K562 (cell line): ENCODE data around the gene MKNK2. TPM values are rescaled to one million over a fixed set of nuclear protein-coding genes. Genes with fewer than 3 reads are reported as not detected.
A peak's percentile ranks its signal among the peaks of the same experiment; 100 is the strongest.

ENCODE experiments used
- CAMTA2 ChIP-seq: fragments of 250-450 bp; sonication (Bioruptor Pico); conservative IDR thresholded peaks from 2 replicates; pipeline ENCODE4 v1.5.1; 2022
- CC2D1A ChIP-seq: fragments of 450-650 bp; IDR thresholded peaks from 2 replicates; pipeline ENCODE4 v1.6.1; 2017; ENCODE audit warnings: mild to moderate bottlenecking
- ETS2 ChIP-seq: IDR thresholded peaks from 2 replicates; pipeline ENCODE4 v1.6.1; 2016; ENCODE audit warnings: borderline replicate concordance, missing genetic modification characterization, mild to moderate bottlenecking, moderate library complexity, missing compliant biosample characterization; ENCODE audit not compliant: poor library complexity, severe bottlenecking
- GABPB2 ChIP-seq: fragments of 250-450 bp; sonication (Bioruptor Pico); conservative IDR thresholded peaks from 2 replicates; pipeline ENCODE4 v1.5.1; 2021; ENCODE audit warnings: mild to moderate bottlenecking
- HNRNPH1 ChIP-seq: fragments of 200-400 bp; formaldehyde crosslinking; optimal IDR thresholded peaks from 2 replicates; pipeline ENCODE3; 2017; ENCODE audit warnings: low read depth, mild to moderate bottlenecking, low read length, moderate library complexity
- LEF1 ChIP-seq: fragments of 450-650 bp; IDR thresholded peaks from 2 replicates; pipeline ENCODE4 v1.6.1; 2016; ENCODE audit warnings: mild to moderate bottlenecking
- MAFK ChIP-seq: IDR thresholded peaks from 2 replicates; pipeline ENCODE4 v1.6.1; 2011; ENCODE audit warnings: low read length, improper control_type of control experiment
- SMC3 ChIP-seq: conservative IDR thresholded peaks from 2 replicates; pipeline ENCODE4 v1.6.1; 2011; ENCODE audit warnings: low read depth, low read length, improper control_type of control experiment; ENCODE audit not compliant: insufficient read depth
- SOX6 ChIP-seq: fragments of 450-650 bp; IDR thresholded peaks from 2 replicates; pipeline ENCODE4 v1.6.1; 2014; ENCODE audit warnings: mild to moderate bottlenecking
- TFAM ChIP-seq: fragments of 250-450 bp; sonication (Bioruptor Pico); conservative IDR thresholded peaks from 2 replicates; pipeline ENCODE4 v1.5.0; 2021; ENCODE audit warnings: mild to moderate bottlenecking, moderate library complexity
- U2AF1 ChIP-seq: fragments of 200-400 bp; formaldehyde crosslinking; optimal IDR thresholded peaks from 2 replicates; pipeline ENCODE3; 2017; ENCODE audit warnings: mild to moderate bottlenecking, low read depth, low read length, moderate library complexity
- WHSC1 ChIP-seq: IDR thresholded peaks from one replicate; pipeline ENCODE4 v1.6.1; 2012; ENCODE audit warnings: low read length, control low read depth, inconsistent platforms
- ZNF24 ChIP-seq: fragments of 450-650 bp; IDR thresholded peaks from 2 replicates; pipeline ENCODE4 v1.6.1; 2016
- ZNF347 ChIP-seq: fragments of 450-650 bp; formaldehyde crosslinking; IDR thresholded peaks from 2 replicates; pipeline ENCODE4 v1.4.0; 2020; ENCODE audit warnings: low read depth, mild to moderate bottlenecking, moderate library complexity
- ZNF75A ChIP-seq: fragments of 450-650 bp; formaldehyde crosslinking; IDR thresholded peaks from 2 replicates; pipeline ENCODE4 v1.4.0; 2020; ENCODE audit warnings: mild to moderate bottlenecking
- polyA plus RNA-seq, 8 experiments: library from polyadenylated mRNA; depleted of rRNA in 4 of 8; stranded (reverse) in 5 of 8; unstranded in 3 of 8; fragments of >200 nt; fragmentation: Nextera tagmentation in 2 of 8; fragmentation: Illumina TruSeq in 1 of 8; extraction: Ambion mirVana in 2 of 8; extraction: Trizol in 1 of 8; gene quantifications; 2 replicates each; pipeline versions ENCODE4 v1.2.1 to v1.2.3, GENCODE V29; 2011 to 2014; ENCODE audit warnings: inconsistent platforms in 1 of 8, missing spikeins in 1 of 8
- total RNA-seq, 7 experiments: library from RNA; depleted of rRNA in 6 of 7; stranded (reverse); fragments of >200 nt in 6 of 7; fragmentation: Illumina TruSeq in 2 of 7; extraction: Trizol in 2 of 7; gene quantifications; 2 replicates each; pipeline versions ENCODE4 v1.2.1 to v1.2.3, GENCODE V29; 2011 to 2021; ENCODE audit warnings: low replicate concordance in 1 of 7
- TF ChIP-seq, protein P1 (sequence below), 3 experiments: fragments of 200-800 bp in 1 of 3; fragments of 250-450 bp in 1 of 3; fragments of 450-650 bp in 1 of 3; sonication (Bioruptor Pico) in 1 of 3; sonication (Bioruptor generic) in 1 of 3; formaldehyde crosslinking in 1 of 3; IDR thresholded peaks; 2 replicates each; pipeline versions ENCODE4 v1.6.1 to v1.8.0; 2016 to 2022; ENCODE audit warnings: mild to moderate bottlenecking in 2 of 3, missing genetic modification characterization in 2 of 3, missing compliant biosample characterization in 1 of 3, moderate library complexity in 1 of 3
- TF ChIP-seq, protein P2 (sequence below): fragments of 450-650 bp; formaldehyde crosslinking; IDR thresholded peaks from 2 replicates; pipeline ENCODE4 v1.4.0; 2022; ENCODE audit warnings: mild to moderate bottlenecking, moderate library complexity
- TF ChIP-seq, protein P3 (sequence below): fragments of 200-400 bp; formaldehyde crosslinking; IDR thresholded peaks from 2 replicates; pipeline ENCODE4 v1.6.1; 2017; ENCODE audit warnings: mild to moderate bottlenecking, low read depth, low read length, moderate library complexity
- TF ChIP-seq, protein P4 (sequence below): fragments of 250-450 bp; sonication (Bioruptor Pico); IDR thresholded peaks from 2 replicates; pipeline ENCODE4 v1.8.0; 2022; ENCODE audit warnings: inconsistent platforms
- TF ChIP-seq, protein P5 (sequence below): fragments of 450-650 bp; IDR thresholded peaks from 2 replicates; pipeline ENCODE4 v1.6.1; 2016; ENCODE audit warnings: missing biosample characterization, missing genetic modification characterization

The MKNK2 gene
- total and polyA plus RNA-seq, 9 of the 15 experiments (the other 6 are each of a cell fraction or from before 2014, with no cell fraction given) = 5.1 to 191 (median 51.9) TPM

DNA sequence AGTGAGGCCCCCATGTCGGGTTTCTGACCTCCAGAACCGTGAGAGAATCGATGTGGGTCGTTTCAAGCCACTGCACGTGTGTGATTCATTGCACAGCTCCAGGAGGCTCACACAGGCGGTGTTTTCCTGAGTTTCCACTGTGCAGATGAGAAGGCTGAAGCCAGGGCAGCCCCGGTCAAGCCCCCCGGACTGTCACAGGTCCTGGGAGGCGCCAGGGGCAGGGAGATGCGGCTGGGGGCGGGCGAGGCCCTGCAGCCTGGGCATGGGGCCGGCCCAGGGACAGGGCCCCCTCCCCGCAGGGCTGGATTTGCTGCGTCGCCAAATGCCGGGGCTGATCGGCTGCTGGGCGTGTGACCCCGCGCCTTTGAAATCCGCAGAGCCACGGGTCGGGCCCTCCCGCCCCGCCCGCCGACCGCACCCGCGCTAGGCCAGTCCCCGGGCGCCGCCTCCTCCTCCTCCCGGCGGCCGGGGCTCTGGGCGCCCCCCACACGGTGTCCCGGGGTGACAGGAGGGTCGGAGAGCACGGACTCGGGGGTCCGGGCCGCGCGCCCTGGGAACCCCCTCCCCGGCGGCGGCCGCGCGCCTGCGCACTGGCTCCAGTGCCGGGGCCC, 9.9 kb upstream of the MKNK2 start (continued):
- no peak for TF ChIP-seq ETS2
- TF ChIP-seq, protein P1, sequence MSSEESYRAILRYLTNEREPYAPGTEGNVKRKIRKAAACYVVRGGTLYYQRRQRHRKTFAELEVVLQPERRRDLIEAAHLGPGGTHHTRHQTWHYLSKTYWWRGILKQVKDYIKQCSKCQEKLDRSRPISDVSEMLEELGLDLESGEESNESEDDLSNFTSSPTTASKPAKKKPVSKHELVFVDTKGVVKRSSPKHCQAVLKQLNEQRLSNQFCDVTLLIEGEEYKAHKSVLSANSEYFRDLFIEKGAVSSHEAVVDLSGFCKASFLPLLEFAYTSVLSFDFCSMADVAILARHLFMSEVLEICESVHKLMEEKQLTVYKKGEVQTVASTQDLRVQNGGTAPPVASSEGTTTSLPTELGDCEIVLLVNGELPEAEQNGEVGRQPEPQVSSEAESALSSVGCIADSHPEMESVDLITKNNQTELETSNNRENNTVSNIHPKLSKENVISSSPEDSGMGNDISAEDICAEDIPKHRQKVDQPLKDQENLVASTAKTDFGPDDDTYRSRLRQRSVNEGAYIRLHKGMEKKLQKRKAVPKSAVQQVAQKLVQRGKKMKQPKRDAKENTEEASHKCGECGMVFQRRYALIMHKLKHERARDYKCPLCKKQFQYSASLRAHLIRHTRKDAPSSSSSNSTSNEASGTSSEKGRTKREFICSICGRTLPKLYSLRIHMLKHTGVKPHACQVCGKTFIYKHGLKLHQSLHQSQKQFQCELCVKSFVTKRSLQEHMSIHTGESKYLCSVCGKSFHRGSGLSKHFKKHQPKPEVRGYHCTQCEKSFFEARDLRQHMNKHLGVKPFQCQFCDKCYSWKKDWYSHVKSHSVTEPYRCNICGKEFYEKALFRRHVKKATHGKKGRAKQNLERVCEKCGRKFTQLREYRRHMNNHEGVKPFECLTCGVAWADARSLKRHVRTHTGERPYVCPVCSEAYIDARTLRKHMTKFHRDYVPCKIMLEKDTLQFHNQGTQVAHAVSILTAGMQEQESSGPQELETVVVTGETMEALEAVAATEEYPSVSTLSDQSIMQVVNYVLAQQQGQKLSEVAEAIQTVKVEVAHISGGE (CRISPR knock-in tag; IDR thresholded peaks at IDR 0.05) = peak in 1 of 3 experiments; percentile 19; a peak in 1 of 6 replicates
- TF ChIP-seq, protein P2, sequence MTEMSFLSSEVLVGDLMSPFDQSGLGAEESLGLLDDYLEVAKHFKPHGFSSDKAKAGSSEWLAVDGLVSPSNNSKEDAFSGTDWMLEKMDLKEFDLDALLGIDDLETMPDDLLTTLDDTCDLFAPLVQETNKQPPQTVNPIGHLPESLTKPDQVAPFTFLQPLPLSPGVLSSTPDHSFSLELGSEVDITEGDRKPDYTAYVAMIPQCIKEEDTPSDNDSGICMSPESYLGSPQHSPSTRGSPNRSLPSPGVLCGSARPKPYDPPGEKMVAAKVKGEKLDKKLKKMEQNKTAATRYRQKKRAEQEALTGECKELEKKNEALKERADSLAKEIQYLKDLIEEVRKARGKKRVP (CRISPR knock-in tag) = no peak
- TF ChIP-seq LEF1 = no peak; the same call in 1 of the 2 replicates
- no peak for TF ChIP-seq ZNF24
- no peak for TF ChIP-seq HNRNPH1
- peak; percentile 72 for TF ChIP-seq U2AF1
- TF ChIP-seq GABPB2 (CRISPR knock-in tag) = no peak
- TF ChIP-seq, protein P3, sequence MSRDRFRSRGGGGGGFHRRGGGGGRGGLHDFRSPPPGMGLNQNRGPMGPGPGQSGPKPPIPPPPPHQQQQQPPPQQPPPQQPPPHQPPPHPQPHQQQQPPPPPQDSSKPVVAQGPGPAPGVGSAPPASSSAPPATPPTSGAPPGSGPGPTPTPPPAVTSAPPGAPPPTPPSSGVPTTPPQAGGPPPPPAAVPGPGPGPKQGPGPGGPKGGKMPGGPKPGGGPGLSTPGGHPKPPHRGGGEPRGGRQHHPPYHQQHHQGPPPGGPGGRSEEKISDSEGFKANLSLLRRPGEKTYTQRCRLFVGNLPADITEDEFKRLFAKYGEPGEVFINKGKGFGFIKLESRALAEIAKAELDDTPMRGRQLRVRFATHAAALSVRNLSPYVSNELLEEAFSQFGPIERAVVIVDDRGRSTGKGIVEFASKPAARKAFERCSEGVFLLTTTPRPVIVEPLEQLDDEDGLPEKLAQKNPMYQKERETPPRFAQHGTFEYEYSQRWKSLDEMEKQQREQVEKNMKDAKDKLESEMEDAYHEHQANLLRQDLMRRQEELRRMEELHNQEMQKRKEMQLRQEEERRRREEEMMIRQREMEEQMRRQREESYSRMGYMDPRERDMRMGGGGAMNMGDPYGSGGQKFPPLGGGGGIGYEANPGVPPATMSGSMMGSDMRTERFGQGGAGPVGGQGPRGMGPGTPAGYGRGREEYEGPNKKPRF = no peak
- TF ChIP-seq, protein P4, sequence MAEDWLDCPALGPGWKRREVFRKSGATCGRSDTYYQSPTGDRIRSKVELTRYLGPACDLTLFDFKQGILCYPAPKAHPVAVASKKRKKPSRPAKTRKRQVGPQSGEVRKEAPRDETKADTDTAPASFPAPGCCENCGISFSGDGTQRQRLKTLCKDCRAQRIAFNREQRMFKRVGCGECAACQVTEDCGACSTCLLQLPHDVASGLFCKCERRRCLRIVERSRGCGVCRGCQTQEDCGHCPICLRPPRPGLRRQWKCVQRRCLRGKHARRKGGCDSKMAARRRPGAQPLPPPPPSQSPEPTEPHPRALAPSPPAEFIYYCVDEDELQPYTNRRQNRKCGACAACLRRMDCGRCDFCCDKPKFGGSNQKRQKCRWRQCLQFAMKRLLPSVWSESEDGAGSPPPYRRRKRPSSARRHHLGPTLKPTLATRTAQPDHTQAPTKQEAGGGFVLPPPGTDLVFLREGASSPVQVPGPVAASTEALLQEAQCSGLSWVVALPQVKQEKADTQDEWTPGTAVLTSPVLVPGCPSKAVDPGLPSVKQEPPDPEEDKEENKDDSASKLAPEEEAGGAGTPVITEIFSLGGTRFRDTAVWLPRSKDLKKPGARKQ (CRISPR knock-in tag) = no peak
- TF ChIP-seq CC2D1A = no peak
- TF ChIP-seq WHSC1 = no peak
- 0 out of 2 replicates have a peak, but pooled peaks have one; percentile 23 for TF ChIP-seq MAFK
- no peak for TF ChIP-seq ZNF347
- TF ChIP-seq SMC3 = no peak
- no peak for TF ChIP-seq SOX6
- TF ChIP-seq TFAM (CRISPR knock-in tag) = no peak
- no peak for TF ChIP-seq ZNF75A (CRISPR knock-in tag)
- TF ChIP-seq, protein P5, sequence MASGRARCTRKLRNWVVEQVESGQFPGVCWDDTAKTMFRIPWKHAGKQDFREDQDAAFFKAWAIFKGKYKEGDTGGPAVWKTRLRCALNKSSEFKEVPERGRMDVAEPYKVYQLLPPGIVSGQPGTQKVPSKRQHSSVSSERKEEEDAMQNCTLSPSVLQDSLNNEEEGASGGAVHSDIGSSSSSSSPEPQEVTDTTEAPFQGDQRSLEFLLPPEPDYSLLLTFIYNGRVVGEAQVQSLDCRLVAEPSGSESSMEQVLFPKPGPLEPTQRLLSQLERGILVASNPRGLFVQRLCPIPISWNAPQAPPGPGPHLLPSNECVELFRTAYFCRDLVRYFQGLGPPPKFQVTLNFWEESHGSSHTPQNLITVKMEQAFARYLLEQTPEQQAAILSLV (tag) = no peak
- TF ChIP-seq CAMTA2 (CRISPR knock-in tag) = no peak
